ENCODE data around the gene CLTB.
A peak's percentile ranks its signal among the peaks of the same experiment; 100 is the strongest.

Gene CLTB

GRCh38 chr5:176379881-176380280 is 36.5 kb downstream of the CLTB start:
- no peak for DNase-seq

- DNase-seq = no peak
These were observed 43.1 kb downstream of the CLTB start for GRCh38 chr5:176373100-176373818.

GRCh38 chr5:176371621-176372539 is 44.5 kb downstream of the CLTB start:
- DNase-seq = no peak

GRCh38 chr5:176369934-176370711 is 46.2 kb downstream of the CLTB start:
- DNase-seq = no peak

GRCh38 chr5:176368726-176369125 is 47.6 kb downstream of the CLTB start:
- no peak for DNase-seq

GRCh38 chr5:176366232-176366894 is 50.0 kb downstream of the CLTB start:
- DNase-seq = no peak

- peak; percentile 65 for DNase-seq
These were observed 50.7 kb downstream of the CLTB start, which contains the start of gene ARL10 for GRCh38 chr5:176365351-176366231. Gene ARL10 (plus strand): TSS chr5:176365487. CDS start chr5:176365564, 77 bp downstream.

- DNase-seq = no peak
These were observed 51.5 kb downstream of the CLTB start for GRCh38 chr5:176364765-176365350.

GRCh38 chr5:176362233-176362490 is 54.2 kb downstream of the CLTB start:
- DNase-seq = no peak

- DNase-seq = peak; percentile 96
These were observed 54.7 kb downstream of the CLTB start, which contains the start of gene KIAA1191 for GRCh38 chr5:176361437-176362232. Gene KIAA1191 (minus strand): TSS chr5:176361764. CDS start chr5:176359508, 2,256 bp downstream.

- peak; percentile 3 for DNase-seq
These were observed 55.4 kb downstream of the CLTB start for GRCh38 chr5:176360894-176361436.

GRCh38 chr5:176359658-176360057 is 56.7 kb downstream of the CLTB start:
- DNase-seq = peak; percentile 14

GRCh38 chr5:176356179-176356566 is 60.2 kb downstream of the CLTB start:
- no peak for DNase-seq

GRCh38 chr5:176355400-176356178 is 60.8 kb downstream of the CLTB start:
- DNase-seq = no peak

GRCh38 chr5:176353533-176353932 is 62.8 kb downstream of the CLTB start:
- DNase-seq = no peak

- DNase-seq = no peak
These were observed 64.0 kb downstream of the CLTB start for GRCh38 chr5:176352116-176352878.

GRCh38 chr5:176350416-176350815 is 65.9 kb downstream of the CLTB start:
- DNase-seq = no peak

- no peak for DNase-seq
These were observed 73.4 kb downstream of the CLTB start for GRCh38 chr5:176342766-176343458.

Measured in activated CD4-positive, alpha-beta T cell treated with anti-CD3 and anti-CD28 coated beads, Interleukin-2, Interleukin-6, amounts not matched to agents 100 ng/mL and 50 ng/mL, durations not matched to agents 16 hours and 8 hours (primary cell).